Esophagus muscularis mucosa (tissue), 3 donors: ENCODE results near the gene NXN.

Source experiments
- POLR2A ChIP-seq: fragments of 450-650 bp; IDR thresholded peaks from one replicate; pipeline ENCODE4 v1.6.1; 2017; ENCODE audit warnings: antibody characterized with exemption, moderate library complexity, mild to moderate bottlenecking, low read depth
- POLR2AphosphoS5 ChIP-seq, 2 donors: sonication (generic); formaldehyde crosslinking; IDR thresholded peaks; one replicate each; pipeline ENCODE4 v1.6.1; 2017; ENCODE audit warnings: antibody characterized with exemption in 2 of 2
- TF ChIP-seq, protein P1 (sequence below), 3 experiments: fragments of 200-600 bp in 2 of 3; fragments of 450-650 bp in 1 of 3; sonication (generic) in 2 of 3; IDR thresholded peaks; one replicate each; pipeline ENCODE4 v1.5.1; 2017 to 2019; ENCODE audit warnings: antibody characterized with exemption in 3 of 3, mild to moderate bottlenecking in 2 of 3, moderate library complexity in 1 of 3

- TF ChIP-seq, protein P1, sequence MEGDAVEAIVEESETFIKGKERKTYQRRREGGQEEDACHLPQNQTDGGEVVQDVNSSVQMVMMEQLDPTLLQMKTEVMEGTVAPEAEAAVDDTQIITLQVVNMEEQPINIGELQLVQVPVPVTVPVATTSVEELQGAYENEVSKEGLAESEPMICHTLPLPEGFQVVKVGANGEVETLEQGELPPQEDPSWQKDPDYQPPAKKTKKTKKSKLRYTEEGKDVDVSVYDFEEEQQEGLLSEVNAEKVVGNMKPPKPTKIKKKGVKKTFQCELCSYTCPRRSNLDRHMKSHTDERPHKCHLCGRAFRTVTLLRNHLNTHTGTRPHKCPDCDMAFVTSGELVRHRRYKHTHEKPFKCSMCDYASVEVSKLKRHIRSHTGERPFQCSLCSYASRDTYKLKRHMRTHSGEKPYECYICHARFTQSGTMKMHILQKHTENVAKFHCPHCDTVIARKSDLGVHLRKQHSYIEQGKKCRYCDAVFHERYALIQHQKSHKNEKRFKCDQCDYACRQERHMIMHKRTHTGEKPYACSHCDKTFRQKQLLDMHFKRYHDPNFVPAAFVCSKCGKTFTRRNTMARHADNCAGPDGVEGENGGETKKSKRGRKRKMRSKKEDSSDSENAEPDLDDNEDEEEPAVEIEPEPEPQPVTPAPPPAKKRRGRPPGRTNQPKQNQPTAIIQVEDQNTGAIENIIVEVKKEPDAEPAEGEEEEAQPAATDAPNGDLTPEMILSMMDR (IDR thresholded peaks at IDR 0.05) = peak in 1 of 3 experiments; percentile 10
- TF ChIP-seq POLR2AphosphoS5 (IDR thresholded peaks at IDR 0.05) = peak in 1 of 2 donors; percentile 35
- no peak for TF ChIP-seq POLR2A
Observed at GRCh38 chr17:951325-952132, 28.0 kb downstream of the NXN start.
